HG03175 (cell line): ENCODE results near the gene PLAAT5.
"Not testable (repeated sequence)": the region's sequence is repeated elsewhere in the genome, so short reads cannot be mapped to it uniquely, and the experiment has no call there.

Source experiments
- ATAC-seq: cut with Tn5 transposase; IDR thresholded peaks from one replicate; pipeline ENCODE4 v1.9.1; 2021; ENCODE audit warnings: mild to moderate bottlenecking, moderate library complexity; ENCODE audit not compliant: unreplicated experiment

The PLAAT5 gene

GRCh38 chr11:63490551-63491239 is at the start of gene PLAAT5:
Gene PLAAT5, minus strand, starts transcription at chr11:63491167. Its CDS starts 133 bp downstream, at chr11:63491034.
- ATAC-seq: no peak

- ATAC-seq: no peak
These were observed 46.5 kb upstream of the PLAAT5 start for GRCh38 chr11:63537293-63538101.

DNA sequence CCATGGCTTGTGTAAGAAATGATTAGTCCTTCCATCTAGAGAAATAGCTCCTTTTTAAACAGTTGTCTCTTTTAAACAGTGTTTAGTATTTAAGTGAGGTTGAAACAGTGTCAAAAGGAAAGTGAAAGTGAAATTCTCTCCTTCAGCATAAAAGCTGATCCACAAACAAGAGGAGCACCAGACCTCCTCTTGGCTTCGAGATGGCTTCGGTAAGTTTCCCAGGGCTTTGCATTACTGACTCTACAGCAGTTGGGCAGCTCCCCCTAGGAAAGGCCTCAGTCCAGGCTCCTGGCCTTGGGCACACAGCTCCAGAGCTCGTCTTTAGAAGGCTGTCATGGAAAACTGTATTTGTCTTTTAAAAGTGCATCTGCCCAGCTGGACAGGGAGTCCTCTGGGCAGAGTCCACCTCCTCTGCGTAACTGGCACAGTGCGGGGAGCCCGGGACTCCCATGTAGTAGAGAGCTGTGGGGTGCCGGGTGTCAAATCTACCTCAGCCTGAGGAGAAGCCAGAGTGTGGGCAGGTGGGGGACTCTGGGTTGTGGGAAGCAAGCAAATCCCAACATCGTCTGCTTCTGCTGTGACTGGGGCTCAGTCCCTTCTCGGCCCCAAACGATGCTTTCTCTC is 45.8 kb upstream of the PLAAT5 start, which contains the start of gene PLAAT4:
PLAAT4 (plus strand) TSS at position 140 of the 624 bp plus-strand sequence; CDS start at position 201, 61 bp downstream.
- ATAC-seq: no peak

DNA sequence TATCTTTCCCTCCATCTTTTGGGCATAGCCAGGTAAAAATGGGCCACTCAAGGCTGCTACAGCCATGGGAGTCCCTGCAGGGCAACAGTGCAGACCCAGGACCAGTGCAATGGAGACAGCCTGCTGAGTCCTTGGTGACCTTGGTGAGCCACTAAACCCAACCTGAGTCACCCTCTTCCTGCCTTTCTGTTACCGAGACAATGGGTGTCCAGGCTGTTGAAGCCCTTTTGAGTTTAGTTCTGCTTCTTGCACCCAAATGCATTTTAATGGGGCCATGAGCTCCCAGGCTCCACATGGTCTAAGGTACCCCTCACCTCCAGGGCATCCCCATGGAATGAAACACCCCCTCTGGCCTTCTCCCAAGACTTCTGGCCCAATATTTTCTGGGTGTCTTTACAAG is 44.8 kb upstream of the PLAAT5 start:
- no peak for ATAC-seq

- ATAC-seq: peak; percentile 34
These were observed 44.0 kb upstream of the PLAAT5 start for GRCh38 chr11:63534895-63535461.

DNA sequence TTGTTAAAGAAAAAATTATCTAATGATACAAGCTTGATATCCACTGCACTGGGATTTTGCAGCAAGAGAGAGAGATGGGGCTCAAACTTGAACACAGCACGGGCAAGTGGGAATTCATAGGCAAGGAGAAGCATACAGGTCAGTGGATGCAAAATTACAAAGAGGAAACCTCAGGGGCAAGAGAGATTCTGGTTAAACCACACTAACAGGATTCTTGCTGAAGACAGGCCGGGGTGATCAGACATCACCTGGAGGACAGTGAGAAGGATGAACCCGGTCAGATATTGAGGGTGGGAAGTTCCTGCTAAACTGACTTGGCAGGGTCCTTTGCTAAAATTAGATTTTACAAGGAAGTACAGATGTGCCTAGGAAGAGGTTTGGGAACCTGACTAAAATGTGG is 43.1 kb upstream of the PLAAT5 start:
- ATAC-seq: no peak

GRCh38 chr11:63532799-63533475 is 42.0 kb upstream of the PLAAT5 start:
- no peak for ATAC-seq

GRCh38 chr11:63532117-63532516 is 41.1 kb upstream of the PLAAT5 start:
- ATAC-seq: no peak

DNA sequence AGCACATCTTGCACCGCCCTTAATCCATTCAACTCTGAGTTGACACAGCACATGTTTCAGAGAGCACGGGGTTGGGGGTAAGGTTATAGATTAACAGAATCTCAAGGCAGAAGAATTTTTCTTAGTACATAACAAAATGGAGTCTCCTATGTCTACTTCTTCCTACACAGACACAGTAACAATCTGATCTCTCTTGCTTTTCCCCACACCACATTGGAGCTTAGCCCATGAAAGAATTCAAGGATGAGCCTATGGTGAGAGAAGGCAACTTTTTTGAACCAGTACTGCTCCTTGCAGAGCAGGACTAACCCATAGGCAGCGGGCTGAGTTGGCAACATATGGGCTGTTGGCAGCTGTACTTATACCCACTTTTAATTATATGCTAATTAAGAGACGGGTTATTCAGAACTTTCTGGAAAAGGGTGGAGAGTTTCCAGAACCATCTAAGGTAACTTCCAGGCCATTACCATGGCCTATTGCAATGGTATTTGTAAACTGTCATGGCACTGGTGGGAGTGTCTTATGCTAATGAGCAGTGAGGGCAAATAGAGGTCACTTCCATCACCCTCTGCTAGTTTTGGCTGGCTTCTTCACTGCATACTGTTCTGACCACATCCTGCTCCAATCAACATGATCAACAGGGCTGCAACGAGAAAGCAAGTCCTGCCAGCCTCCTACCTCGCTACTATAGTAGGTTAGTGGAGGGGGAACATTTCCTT is 40.3 kb upstream of the PLAAT5 start:
- peak; percentile 94 for ATAC-seq

GRCh38 chr11:63530021-63530420 is 39.1 kb upstream of the PLAAT5 start:
- ATAC-seq: no peak

- ATAC-seq: not testable (repeated sequence)
These were observed 38.4 kb upstream of the PLAAT5 start for GRCh38 chr11:63529373-63529772.

- not testable (repeated sequence) for ATAC-seq
These were observed 37.8 kb upstream of the PLAAT5 start for GRCh38 chr11:63528729-63529278.

DNA sequence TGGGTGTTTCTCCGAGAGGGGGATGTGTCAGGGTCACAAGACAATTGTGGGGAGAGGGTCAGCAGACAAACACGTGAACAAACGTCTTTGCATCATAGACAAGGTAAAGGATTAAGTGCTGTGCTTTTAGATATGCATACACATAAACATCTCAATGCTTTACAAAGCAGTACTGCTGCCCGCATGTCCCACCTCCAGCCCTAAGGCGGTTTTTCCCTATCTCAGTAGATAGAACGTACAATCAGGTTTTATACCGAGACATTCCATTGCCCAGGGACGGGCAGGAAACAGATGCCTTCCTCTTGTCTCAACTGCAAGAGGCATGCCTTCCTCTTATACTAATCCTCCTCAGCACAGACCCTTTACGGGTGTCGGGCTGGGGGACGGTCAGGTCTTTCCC is 37.2 kb upstream of the PLAAT5 start:
- not testable (repeated sequence) for ATAC-seq

DNA sequence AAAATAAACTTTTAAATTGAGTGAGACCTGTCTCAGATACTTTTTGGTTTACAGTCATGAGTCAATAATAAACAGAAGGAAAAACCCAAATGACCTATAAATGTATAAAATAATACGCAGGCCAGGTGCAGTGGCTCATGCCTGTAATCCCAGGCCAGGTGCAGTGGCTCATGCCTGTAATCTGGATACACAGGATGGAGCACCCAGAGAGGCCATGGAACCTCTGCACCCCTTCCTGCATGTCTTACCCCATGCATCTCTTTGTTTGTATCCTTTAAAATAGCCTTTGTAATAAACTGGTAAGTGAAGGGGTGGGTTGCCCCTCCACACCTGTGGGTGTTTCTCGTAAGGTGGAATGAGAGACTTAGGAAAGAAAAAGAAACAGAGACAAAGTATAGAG is 36.7 kb upstream of the PLAAT5 start:
- ATAC-seq: no peak

DNA sequence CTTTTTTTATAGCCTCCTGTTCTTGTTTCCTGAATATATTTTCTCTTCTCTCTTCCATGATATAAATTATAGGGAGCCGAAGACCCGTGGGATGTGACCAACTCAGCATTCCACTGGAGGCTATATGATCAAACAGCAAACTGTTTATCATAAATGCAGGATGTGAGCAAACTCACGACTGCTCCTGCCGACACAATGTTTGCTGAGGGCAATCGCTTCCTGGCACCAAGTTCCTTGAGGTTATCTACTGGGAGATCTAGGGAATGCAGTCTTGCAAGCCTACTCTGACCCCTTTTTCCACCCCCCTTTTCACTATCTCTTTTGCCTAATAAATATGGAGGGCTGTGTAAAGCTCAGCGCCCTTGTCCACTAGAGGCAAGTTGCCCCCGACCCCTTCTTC is 32.2 kb upstream of the PLAAT5 start:
- ATAC-seq: no peak

DNA sequence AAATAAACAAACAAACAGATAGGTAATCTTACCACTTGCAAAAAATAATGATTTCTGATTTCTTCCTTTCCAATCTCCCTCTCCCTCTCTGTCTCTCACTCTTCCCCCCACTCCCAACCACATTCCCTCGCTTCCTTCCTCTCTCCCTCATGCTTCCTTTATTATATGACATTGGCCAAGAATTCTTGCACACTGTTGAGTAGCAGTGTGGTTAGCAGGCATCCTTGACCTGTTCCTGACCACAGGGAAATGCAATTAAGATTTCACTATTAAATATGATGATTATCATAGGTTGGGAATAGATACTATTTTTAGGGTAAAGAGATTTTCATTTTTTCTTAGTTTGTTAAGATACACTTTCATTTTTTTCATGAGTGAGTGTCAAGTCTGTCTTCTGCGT is 30.9 kb upstream of the PLAAT5 start:
- ATAC-seq: no peak

DNA sequence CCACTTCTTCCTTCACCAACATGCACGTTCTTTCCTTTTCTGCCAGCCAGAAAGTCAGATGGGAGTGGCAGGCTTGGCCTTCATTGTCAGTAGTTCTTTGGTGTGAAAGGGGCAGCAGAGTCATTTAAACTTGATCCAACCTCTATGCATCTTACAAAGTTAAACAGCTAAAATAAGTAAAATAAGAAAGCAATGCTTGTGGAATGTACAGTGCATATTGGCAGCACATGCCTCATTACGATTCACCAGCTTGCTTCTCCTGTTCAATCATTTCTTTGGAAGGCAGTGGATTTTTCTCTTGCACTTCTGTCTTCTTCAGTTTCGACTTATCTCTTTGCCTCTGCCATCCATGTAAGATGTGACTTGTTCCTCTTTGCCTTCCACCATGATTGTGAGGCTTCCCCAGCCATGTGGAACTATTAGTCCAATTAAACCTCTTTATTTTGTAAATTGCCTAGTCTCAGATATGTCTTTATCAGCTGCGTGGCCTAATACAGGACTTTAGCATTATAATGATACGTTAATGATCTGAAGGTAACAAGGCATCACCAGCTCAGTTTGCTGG is 29.7 kb upstream of the PLAAT5 start:
- no peak for ATAC-seq

- ATAC-seq: no peak
These were observed 27.6 kb upstream of the PLAAT5 start for GRCh38 chr11:63518548-63518947.

DNA sequence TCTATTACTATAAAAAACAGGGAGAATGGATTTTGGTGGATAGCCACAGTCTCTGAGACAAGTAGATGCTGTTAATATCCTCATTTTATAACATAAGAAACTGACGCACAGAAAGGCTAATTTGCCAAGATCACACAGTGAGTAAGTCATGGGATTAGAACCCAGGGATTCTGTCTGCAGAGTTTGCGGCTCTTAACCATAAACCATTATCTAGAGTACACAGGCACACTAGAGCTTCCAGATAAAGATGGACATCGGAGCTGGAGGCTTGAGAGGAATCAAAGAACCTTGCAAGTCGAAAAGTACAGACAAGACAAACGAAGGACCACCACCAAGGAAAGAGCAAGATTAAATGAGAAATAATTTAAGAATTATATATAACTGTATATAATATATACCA is 26.2 kb upstream of the PLAAT5 start:
- ATAC-seq: no peak

- ATAC-seq: no peak
These were observed 25.1 kb upstream of the PLAAT5 start for GRCh38 chr11:63516109-63516508.
